ENCODE measurements around the gene SCAF1. TPM values are rescaled to one million over a fixed set of nuclear protein-coding genes. Genes with fewer than 3 reads are reported as not detected.

Gene SCAF1
- total RNA-seq, 1 donor from 2014 or later: 67.9 TPM

GRCh38 chr19:49696865-49697264 is 54.9 kb downstream of the SCAF1 start:
- H3K36me3 ChIP-seq: no peaks in the 10 kb centered on the region
- intact Hi-C loops (cut with DNase I): no loop called here
- TF ChIP-seq CTCF (IDR thresholded peaks at IDR 0.05): no peak
- no peak for DNase-seq
- no peak overlapping the region for H3K27ac ChIP-seq
- ATAC-seq: no peak
- no peak overlapping the region for H3K4me3 ChIP-seq
- no peaks in the 10 kb centered on the region for H3K4me1 ChIP-seq
- no peaks in the 10 kb centered on the region for H3K9me3 ChIP-seq
- H3K27me3 ChIP-seq: no peaks in the 10 kb centered on the region

- TF ChIP-seq CTCF (IDR thresholded peaks at IDR 0.05): no peak
- H3K27me3 ChIP-seq: no peaks in the 10 kb centered on the region
- intact Hi-C loops (cut with DNase I): no loop called here
- no peaks in the 10 kb centered on the region for H3K4me1 ChIP-seq
- ATAC-seq: no peak
- no peak for DNase-seq
- no peak overlapping the region for H3K4me3 ChIP-seq
- H3K36me3 ChIP-seq: no peaks in the 10 kb centered on the region
- H3K9me3 ChIP-seq: no peaks in the 10 kb centered on the region
- no peak overlapping the region for H3K27ac ChIP-seq
These were observed 57.4 kb downstream of the SCAF1 start for GRCh38 chr19:49699364-49699763.

- intact Hi-C loops (cut with DNase I): no loop called here
- Histone ChIP-seq H3K9me3 (no peaks in the 10 kb centered on the region), H3K4me1 (no peaks in the 10 kb centered on the region), H3K4me3 (no peak overlapping the region), H3K27me3 (no peaks in the 10 kb centered on the region), H3K27ac (no peak overlapping the region), H3K36me3 (no peaks in the 10 kb centered on the region)
- TF ChIP-seq CTCF (IDR thresholded peaks at IDR 0.05): no peak
- no peak for DNase-seq
- ATAC-seq: peak; percentile 30
These were observed 58.6 kb downstream of the SCAF1 start for GRCh38 chr19:49700563-49700962.

GRCh38 chr19:49701271-49701786 is 59.3 kb downstream of the SCAF1 start:
- Histone ChIP-seq H3K9me3 (no peaks in the 10 kb centered on the region), H3K36me3 (no peaks in the 10 kb centered on the region), H3K4me1 (no peaks in the 10 kb centered on the region), H3K27me3 (no peaks in the 10 kb centered on the region), H3K4me3 (no peak overlapping the region), H3K27ac (no peak overlapping the region)
- DNase-seq (no peak), ATAC-seq (peak; percentile 28)
- TF ChIP-seq CTCF (IDR thresholded peaks at IDR 0.05): no peak
- intact Hi-C loops (cut with DNase I): no loop called here

GRCh38 chr19:49704888-49705642 is 63.1 kb downstream of the SCAF1 start:
- no peak for DNase-seq
- intact Hi-C loops (cut with DNase I): no loop called here

More at GRCh38 chr19:49704888-49705642, 63.1 kb downstream of the SCAF1 start:
- Histone ChIP-seq H3K4me3 (no peak overlapping the region), H3K9me3 (no peaks in the 10 kb centered on the region), H3K27me3 (no peaks in the 10 kb centered on the region), H3K36me3 (no peaks in the 10 kb centered on the region), H3K4me1 (no peaks in the 10 kb centered on the region), H3K27ac (no peak overlapping the region)
- ATAC-seq: peak; percentile 10
- no peak for TF ChIP-seq CTCF (IDR thresholded peaks at IDR 0.05)

Measured in upper lobe of right lung (tissue), 1 donor.